Aorta (tissue), 5 donors: ENCODE data around the gene TRIM71. TPM values are rescaled to one million over a fixed set of nuclear protein-coding genes. Genes with fewer than 3 reads are reported as not detected.

ENCODE experiments used
- ATAC-seq: fragments of 200-7000 bp; cut with Tn5 transposase; one replicate; pipeline ENCODE4 v1.9.1; 2022; ENCODE audit warnings: moderate library complexity; ENCODE audit not compliant: low FRiP score
- DNase-seq, 2 donors: peaks; one replicate each; pipeline ENCODE4 v3.0.0-alpha.2; 2020
- H3K27ac ChIP-seq, 2 donors: one replicate each; pipeline ENCODE4 v1.5.1; 2013; ENCODE audit warnings: low read length in 2 of 2, mild to moderate bottlenecking in 2 of 2, moderate library complexity in 2 of 2, control low read depth in 1 of 2, inconsistent platforms in 1 of 2, low read depth in 1 of 2
- H3K27me3 ChIP-seq, 2 donors: one replicate each; pipeline ENCODE4 v1.6.1; 2013; ENCODE audit warnings: control low read depth in 1 of 2, low read length in 1 of 2, mild to moderate bottlenecking in 1 of 2, moderate library complexity in 1 of 2; ENCODE audit not compliant: insufficient read depth in 2 of 2, control insufficient read depth in 1 of 2
- H3K36me3 ChIP-seq, 2 donors: one replicate each; pipeline ENCODE4 v1.6.1; 2013; ENCODE audit warnings: control low read depth in 1 of 2, low read length in 1 of 2, mild to moderate bottlenecking in 1 of 2; ENCODE audit not compliant: insufficient read depth in 2 of 2, control insufficient read depth in 1 of 2
- H3K4me1 ChIP-seq, 2 donors: one replicate each; pipeline ENCODE4 v1.6.1; 2013; ENCODE audit warnings: low read length in 2 of 2, control low read depth in 1 of 2, mild to moderate bottlenecking in 1 of 2, moderate library complexity in 1 of 2; ENCODE audit not compliant: insufficient read depth in 2 of 2, control insufficient read depth in 1 of 2
- H3K4me3 ChIP-seq, 2 donors: one replicate each; pipeline ENCODE4 v1.5.1; 2013; ENCODE audit warnings: low read length in 2 of 2, control low read depth in 1 of 2, mild to moderate bottlenecking in 1 of 2
- H3K9me3 ChIP-seq: one replicate; pipeline ENCODE4 v1.6.1; 2013; ENCODE audit warnings: mild to moderate bottlenecking, low read length; ENCODE audit not compliant: control insufficient read depth
- WGBS, 2 donors: extraction: QIAGEN DNeasy Blood & Tissue Kit; methylation state at CpG; one replicate each; pipeline ENCODE4 v1.1.7; 2013; 5-methylcytosine and 5-hydroxymethylcytosine counted together
- intact Hi-C, 2 donors: fragments of 100-400 bp; cut with DNase I; formaldehyde crosslinking; loops; one replicate each; pipeline versions ENCODE4 v1.14.2 to v1.15.0; 2022
- polyA plus RNA-seq, 2 donors: library from polyadenylated mRNA; stranded (reverse); fragments of 200-250 nt; gene quantifications; one replicate each; pipeline ENCODE4 v1.2.3, GENCODE V29; 2013
- total RNA-seq, 2 donors: library from RNA; stranded (reverse); fragmentation: NEBNext Ultra II Directional; extraction: Animal tissue kit (Norgen Biotek cat#: 25700); gene quantifications; one replicate each; pipeline ENCODE4 v1.2.1, GENCODE V29; 2021
- donor health status: healthy with polysubstance abuse.
- donor health status: Bipolar disorder and iron deficiency.
- donor health status: DM: no; HTN: no; CAD: no.
- donor health status: DM: no; HTN: no; CAD: no.
- donor health status: DM: yes; HTN: yes; CAD: no.

The TRIM71 gene
- total and polyA plus RNA-seq, 4 donors = not detected

DNA sequence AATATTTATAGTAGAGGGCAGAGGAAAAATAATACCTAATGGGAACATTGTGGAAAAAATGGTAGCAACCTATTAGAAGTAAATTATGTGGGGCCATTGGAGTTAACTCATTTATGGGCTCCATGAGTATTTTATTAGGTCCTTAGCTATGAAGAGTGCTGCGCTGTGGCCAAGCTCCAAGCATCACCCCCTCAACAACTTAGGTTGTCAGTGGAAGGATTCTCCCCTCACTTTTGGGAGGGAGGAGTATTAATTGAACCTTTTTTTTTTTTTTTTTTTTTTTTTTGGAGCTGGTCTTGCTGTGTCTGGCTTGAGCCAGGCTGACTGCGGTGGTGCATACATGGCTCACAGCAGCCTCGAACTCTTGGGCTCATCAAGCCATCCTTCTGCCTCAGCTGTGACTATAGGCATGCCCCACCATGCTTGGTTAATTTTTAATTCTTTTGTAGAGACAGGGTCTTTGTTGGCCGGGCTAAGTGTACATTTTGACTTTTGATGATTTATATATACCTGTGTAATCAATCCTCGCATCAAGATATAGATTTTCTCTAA is 45.2 kb downstream of the TRIM71 start:
- H3K36me3 ChIP-seq = no peaks in the 10 kb centered on the region
- no peaks in the 10 kb centered on the region for H3K4me1 ChIP-seq
- DNase-seq (no peak), ATAC-seq (no peak)
- H3K9me3 ChIP-seq = no peaks in the 10 kb centered on the region
- intact Hi-C loops = no loop called here
- 94% methylated on average over 5 of the region's 5 CpGs for WGBS, 2 donors
- H3K27me3 ChIP-seq = no peaks in the 10 kb centered on the region
- H3K4me3 ChIP-seq = no peak overlapping the region
- no peak overlapping the region for H3K27ac ChIP-seq

DNA sequence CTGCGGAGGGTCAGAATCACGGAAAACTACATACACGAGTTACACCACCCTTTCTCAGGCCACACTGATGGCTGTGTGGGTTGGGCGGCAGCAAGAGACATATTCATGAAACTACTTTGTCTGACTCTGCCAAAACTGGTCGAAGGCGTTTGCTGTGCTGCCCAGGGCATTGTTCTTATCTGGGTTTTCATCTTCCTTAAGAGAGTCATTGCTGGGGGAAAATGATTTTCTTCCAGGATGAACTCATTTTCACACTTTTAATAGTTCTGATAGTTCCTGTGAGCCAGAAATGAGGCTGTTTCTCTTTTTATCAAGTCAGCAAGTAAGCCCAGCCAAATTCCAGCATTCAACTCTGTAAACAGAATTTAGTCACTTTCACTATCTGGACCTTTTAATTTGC is 47.6 kb downstream of the TRIM71 start:
- 52 to 59% methylated on average over 6 of the region's 6 CpGs for WGBS, 2 donors
- no peaks in the 10 kb centered on the region for H3K27me3 ChIP-seq

DNA sequence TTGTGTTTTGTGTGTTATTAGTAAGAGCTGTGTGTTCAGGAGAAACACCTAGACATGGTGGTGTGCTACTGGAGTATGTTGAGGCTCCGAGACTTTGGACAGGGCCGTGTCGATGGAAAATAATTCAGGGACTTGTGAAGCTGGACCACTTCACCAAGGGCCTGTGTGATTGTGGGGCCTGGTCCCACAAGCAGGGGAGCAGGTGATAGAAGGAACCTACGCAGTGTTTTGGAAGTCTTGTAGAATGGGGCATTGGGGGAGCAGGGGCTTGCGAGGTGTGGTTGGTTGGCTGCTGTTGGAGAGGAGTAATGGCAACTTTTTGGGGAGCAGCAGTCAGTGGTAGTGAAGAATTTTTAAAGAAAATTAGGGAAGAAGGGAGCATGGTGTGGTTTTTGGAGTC is 48.7 kb downstream of the TRIM71 start:
- intact Hi-C loops = no loop called here
- Histone ChIP-seq H3K27me3 (no peaks in the 10 kb centered on the region), H3K27ac (no peak overlapping the region), H3K4me1 (no peaks in the 10 kb centered on the region), H3K4me3 (no peak overlapping the region), H3K36me3 (no peaks in the 10 kb centered on the region), H3K9me3 (no peaks in the 10 kb centered on the region)
- no peak for DNase-seq
- 95 to 99% methylated on average over 5 of the region's 5 CpGs for WGBS, 2 donors
- ATAC-seq = no peak

More for the DNA sequence above, 47.6 kb downstream of the TRIM71 start:
- H3K4me3 ChIP-seq = no peak overlapping the region
- H3K36me3 ChIP-seq = no peaks in the 10 kb centered on the region
- no peaks in the 10 kb centered on the region for H3K4me1 ChIP-seq
- DNase-seq (no peak), ATAC-seq (no peak)
- H3K27ac ChIP-seq = no peak overlapping the region
- no peaks in the 10 kb centered on the region for H3K9me3 ChIP-seq
- intact Hi-C loops = no loop called here

DNA sequence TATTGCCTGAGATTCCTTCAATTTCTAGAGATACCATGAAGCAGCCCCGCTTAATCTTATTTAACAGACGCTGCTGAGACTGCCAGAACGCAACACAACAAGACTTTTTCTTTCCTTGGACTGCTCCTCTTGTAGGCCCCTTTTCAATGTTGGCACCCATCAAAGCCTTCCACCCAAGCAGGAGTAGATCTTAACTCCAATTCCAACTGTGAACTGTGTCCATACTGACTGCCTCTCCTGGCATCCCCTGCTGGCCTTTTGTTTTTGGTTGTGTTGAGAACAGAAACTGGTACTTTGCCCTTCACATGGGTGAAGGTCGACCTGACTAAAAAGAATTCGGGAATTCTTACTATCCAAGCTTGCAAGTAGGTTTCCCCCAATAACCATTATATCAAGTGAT is 50.2 kb downstream of the TRIM71 start:
- Histone ChIP-seq H3K4me3 (no peak overlapping the region), H3K36me3 (no peaks in the 10 kb centered on the region), H3K27me3 (no peaks in the 10 kb centered on the region), H3K4me1 (no peaks in the 10 kb centered on the region), H3K9me3 (no peaks in the 10 kb centered on the region), H3K27ac (no peak overlapping the region)
- WGBS, 2 donors = 91 to 93% methylated on average over 5 of the region's 5 CpGs
- ATAC-seq = no peak
- intact Hi-C loops = no loop called here
- no peak for DNase-seq

DNA sequence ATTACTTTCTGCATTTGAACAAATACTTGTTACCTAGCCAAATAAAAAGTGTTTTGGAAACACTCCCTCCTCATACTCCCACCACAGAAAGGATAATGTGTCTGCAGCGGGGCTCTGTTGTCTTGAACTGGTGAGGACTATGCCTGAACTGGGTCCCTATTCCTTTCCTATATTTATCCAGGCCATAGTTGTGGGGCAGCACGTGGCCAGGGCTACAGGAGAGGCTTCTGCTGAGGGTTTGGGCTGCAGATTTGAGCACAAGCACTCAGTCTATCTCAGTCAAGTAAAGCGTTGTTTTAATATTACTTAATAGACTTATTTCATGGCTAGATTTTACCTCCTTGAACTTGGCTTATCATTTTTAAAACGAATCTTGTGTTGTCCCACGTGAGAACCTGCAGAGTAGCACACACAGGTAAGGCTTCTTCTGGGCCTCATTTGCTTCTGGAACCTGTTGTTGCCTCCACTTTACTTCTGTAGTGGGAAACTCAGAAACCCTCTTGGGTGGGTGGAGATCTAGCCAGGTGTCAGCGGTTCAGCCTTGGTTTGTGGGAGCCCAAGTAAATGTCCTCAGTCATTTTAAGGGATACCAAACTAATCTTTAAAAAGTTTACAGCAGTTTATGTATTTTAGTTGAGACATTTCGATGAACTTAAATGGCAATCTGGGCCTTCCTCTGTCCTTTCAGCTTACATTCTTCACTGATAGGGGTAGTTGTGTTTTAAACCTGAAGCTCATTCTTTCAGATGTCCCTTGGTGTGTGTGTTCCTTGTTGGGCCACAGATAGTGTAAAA is 51.1 kb downstream of the TRIM71 start:
- 92% methylated on average over 7 of the region's 7 CpGs for WGBS, 2 donors
- ATAC-seq = no peak
- Histone ChIP-seq H3K27ac (no peak overlapping the region), H3K9me3 (no peaks in the 10 kb centered on the region), H3K27me3 (no peaks in the 10 kb centered on the region), H3K36me3 (no peaks in the 10 kb centered on the region), H3K4me1 (peaks cover 0 to 4% of the 10 kb centered on the region in 2 donors), H3K4me3 (no peak overlapping the region)
- intact Hi-C loops = no loop called here
- DNase-seq = no peak

DNA sequence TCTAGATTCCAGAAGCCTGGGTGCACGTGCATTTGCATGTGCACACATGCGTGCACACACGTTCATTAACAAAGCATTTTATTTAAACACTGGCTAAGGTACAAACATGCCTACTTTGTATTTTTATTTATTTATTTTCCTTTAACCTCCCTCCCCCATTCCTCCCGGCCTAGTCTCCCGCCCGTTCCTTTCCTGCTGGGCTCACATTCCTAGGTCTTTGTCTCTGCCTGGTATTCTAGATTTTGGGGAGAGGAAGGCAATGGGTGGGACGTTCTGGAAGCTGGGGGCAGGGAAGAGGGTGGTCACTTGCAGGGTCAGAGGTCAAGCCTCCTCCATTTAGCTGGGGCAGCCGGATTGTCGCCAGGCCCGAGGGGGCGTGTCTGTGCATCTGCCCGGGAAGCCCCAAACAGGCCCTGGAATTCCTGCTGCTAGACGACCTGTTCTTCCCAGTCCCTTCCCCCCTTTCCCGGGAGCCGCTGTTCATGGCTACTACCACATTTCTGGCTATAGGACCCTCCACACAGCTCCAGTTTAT is 51.8 kb downstream of the TRIM71 start:
- ATAC-seq (no peak), DNase-seq (no peak)
- peaks cover 0 to 4% of the 10 kb centered on the region in 2 donors for H3K4me1 ChIP-seq
- H3K9me3 ChIP-seq = no peaks in the 10 kb centered on the region
- H3K36me3 ChIP-seq = no peaks in the 10 kb centered on the region
- 89 to 90% methylated on average over 15 of the region's 15 CpGs for WGBS, 2 donors
- H3K27ac ChIP-seq = no peak overlapping the region
- H3K27me3 ChIP-seq = no peaks in the 10 kb centered on the region
- intact Hi-C loops = no loop called here
- no peak overlapping the region for H3K4me3 ChIP-seq

DNA sequence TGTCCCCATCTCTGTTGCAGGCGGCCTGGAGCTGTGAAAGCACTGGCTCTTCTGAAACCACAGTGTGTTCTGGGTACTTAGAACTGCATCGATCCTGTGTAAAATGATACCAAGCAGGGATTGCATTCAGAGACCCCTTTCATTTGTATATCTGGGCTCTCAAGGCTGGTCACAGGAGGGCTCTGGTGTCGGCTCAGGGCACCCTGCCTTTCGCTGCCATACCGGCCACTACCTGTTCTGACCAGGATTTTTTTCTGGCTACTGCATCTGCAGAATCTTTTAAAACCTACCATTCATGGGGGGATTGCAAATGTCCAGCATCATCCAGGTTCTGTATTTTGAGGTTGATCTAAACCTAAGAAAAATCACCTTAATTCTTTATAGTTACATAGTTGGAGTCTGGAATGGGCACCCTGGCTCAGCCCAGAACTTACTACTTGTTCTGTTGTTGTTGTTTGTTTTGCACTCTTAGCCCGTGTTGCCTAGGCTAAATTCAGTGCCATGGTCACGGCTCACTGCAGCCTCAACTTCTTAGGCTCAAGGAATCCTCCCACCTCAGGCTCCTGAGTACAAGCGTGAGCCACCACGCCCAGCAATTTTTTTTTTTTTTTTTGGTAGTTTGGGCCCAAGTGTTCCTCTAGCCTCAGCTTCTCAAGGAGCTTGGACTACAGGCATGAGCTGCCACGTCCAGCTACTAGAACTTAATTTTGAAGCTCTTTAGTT is 52.7 kb downstream of the TRIM71 start:
- Histone ChIP-seq H3K9me3 (no peaks in the 10 kb centered on the region), H3K27ac (no peak overlapping the region), H3K4me3 (no peak overlapping the region), H3K4me1 (peaks cover 0 to 4% of the 10 kb centered on the region in 2 donors), H3K36me3 (no peaks in the 10 kb centered on the region), H3K27me3 (no peaks in the 10 kb centered on the region)
- intact Hi-C loops = no loop called here
- ATAC-seq (no peak), DNase-seq (no peak)
- WGBS, 2 donors = 88 to 90% methylated on average over 10 of the region's 10 CpGs

DNA sequence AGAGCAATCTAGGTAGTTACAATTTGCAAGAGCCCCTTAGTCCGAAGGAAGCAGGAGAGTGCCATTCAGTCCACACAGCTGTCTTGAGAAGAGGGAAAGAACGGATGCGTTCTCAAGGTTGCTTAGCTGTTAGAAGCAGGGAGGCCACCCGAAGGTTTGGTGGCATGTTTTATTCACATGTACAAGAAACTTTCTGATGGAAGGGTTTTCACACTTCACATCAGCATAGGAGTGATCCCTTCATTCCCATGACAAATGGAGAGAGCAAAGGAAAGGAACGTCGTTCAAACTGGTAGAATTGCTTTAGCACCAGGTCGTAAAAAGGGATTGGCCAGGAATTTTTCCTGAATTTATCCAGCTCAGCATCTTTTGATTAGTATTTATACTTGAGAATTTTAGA is 53.5 kb downstream of the TRIM71 start:
- Histone ChIP-seq H3K4me1 (peaks cover 0 to 4% of the 10 kb centered on the region in 2 donors), H3K4me3 (no peak overlapping the region), H3K27me3 (no peaks in the 10 kb centered on the region), H3K27ac (no peak overlapping the region), H3K9me3 (no peaks in the 10 kb centered on the region), H3K36me3 (no peaks in the 10 kb centered on the region)
- ATAC-seq (no peak), DNase-seq (no peak)
- intact Hi-C loops = no loop called here
- WGBS, 2 donors = 94 to 95% methylated on average over 7 of the region's 7 CpGs
